GM12801 (cell line): ENCODE measurements around the gene CTSH.

Experiments
- CTCF ChIP-seq: IDR thresholded peaks from one replicate; pipeline ENCODE4 v1.5.1; 2011; ENCODE audit warnings: control low read depth; ENCODE audit not compliant: insufficient read length; ENCODE audit errors: extremely low read depth

Gene CTSH

GRCh38 chr15:78974272-78974918 is 29.5 kb upstream of the CTSH start:
- TF ChIP-seq CTCF = no peak

- no peak for TF ChIP-seq CTCF
Measured at GRCh38 chr15:78969687-78970349, 25.0 kb upstream of the CTSH start.

GRCh38 chr15:78968539-78969271 is 23.9 kb upstream of the CTSH start:
- TF ChIP-seq CTCF = no peak

GRCh38 chr15:78968114-78968513 is 23.3 kb upstream of the CTSH start:
- no peak for TF ChIP-seq CTCF

- no peak for TF ChIP-seq CTCF
Measured at GRCh38 chr15:78960308-78960707, 15.5 kb upstream of the CTSH start.

- TF ChIP-seq CTCF = no peak
Measured at GRCh38 chr15:78959360-78959759, 14.5 kb upstream of the CTSH start.

GRCh38 chr15:78957416-78958093 is 12.7 kb upstream of the CTSH start:
- no peak for TF ChIP-seq CTCF
